ENCODE data around the gene HAS3.

The HAS3 gene

GRCh38 chr16:69089091-69089910, 16.2 kb upstream of the HAS3 start:
- DNase-seq = no peak

GRCh38 chr16:69093974-69094373, 11.5 kb upstream of the HAS3 start:
- no peak for DNase-seq

GRCh38 chr16:69094501-69094900, 11.0 kb upstream of the HAS3 start:
- DNase-seq = no peak

GRCh38 chr16:69095193-69095592, 10.3 kb upstream of the HAS3 start:
- DNase-seq = no peak

GRCh38 chr16:69100071-69100691, 5.3 kb upstream of the HAS3 start:
- no peak for DNase-seq

GRCh38 chr16:69106491-69107315, 1.2 kb downstream of the HAS3 start:
- no peak for DNase-seq

- no peak for DNase-seq
These were observed 2.0 kb downstream of the HAS3 start for GRCh38 chr16:69107316-69107962.

GRCh38 chr16:69108064-69108904, 2.8 kb downstream of the HAS3 start:
- no peak for DNase-seq

- no peak for DNase-seq
These were observed 3.4 kb downstream of the HAS3 start for GRCh38 chr16:69108905-69109252.

GRCh38 chr16:69109486-69110270, 4.2 kb downstream of the HAS3 start:
- DNase-seq = no peak

GRCh38 chr16:69110406-69110805, 5.0 kb downstream of the HAS3 start:
- DNase-seq = no peak

GRCh38 chr16:69111216-69111875, 5.9 kb downstream of the HAS3 start:
- DNase-seq = no peak

GRCh38 chr16:69111876-69112230, 6.4 kb downstream of the HAS3 start:
- DNase-seq = no peak

GRCh38 chr16:69112285-69113129, 7.1 kb downstream of the HAS3 start:
- DNase-seq = no peak

GRCh38 chr16:69113216-69113615, 7.8 kb downstream of the HAS3 start:
- no peak for DNase-seq

GRCh38 chr16:69114346-69114975, 9.0 kb downstream of the HAS3 start:
- DNase-seq = no peak

- no peak for DNase-seq
These were observed 9.5 kb downstream of the HAS3 start for GRCh38 chr16:69114976-69115355.

GRCh38 chr16:69115361-69115760, 9.9 kb downstream of the HAS3 start:
- DNase-seq = no peak

- DNase-seq = no peak
These were observed 10.4 kb downstream of the HAS3 start for GRCh38 chr16:69115837-69116236.

All from central memory CD4-positive, alpha-beta T cell (primary cell).